HG02798 (cell line): ENCODE measurements around the gene CYTH1.

Experiments used
- ATAC-seq: cut with Tn5 transposase; IDR thresholded peaks from one replicate; pipeline ENCODE4 v1.9.1; 2021; ENCODE audit warnings: mild to moderate bottlenecking; ENCODE audit not compliant: unreplicated experiment, poor library complexity

Gene CYTH1

GRCh38 chr17:78634154-78634553, 147.9 kb downstream of the CYTH1 start:
- ATAC-seq, result no peak

- no peak for ATAC-seq
Measured at GRCh38 chr17:78629436-78629995, 152.6 kb downstream of the CYTH1 start.

- no peak for ATAC-seq
Measured at GRCh38 chr17:78628547-78629435, 153.3 kb downstream of the CYTH1 start.

GRCh38 chr17:78624324-78625151, 157.5 kb downstream of the CYTH1 start:
- no peak for ATAC-seq
